Right forelimb (tissue), 1 donor: ENCODE data around the gene XG.
"Not testable (repeated sequence)": the region's sequence is repeated elsewhere in the genome, so short reads cannot be mapped to it uniquely, and the experiment has no call there.

Experiments used
- DNase-seq: peaks from one replicate; pipeline ENCODE4 v3.0.0-alpha.2; 2018

Gene XG

GRCh38 chrX:2781698-2782097, 29.9 kb downstream of the XG start:
- DNase-seq: no peak

GRCh38 chrX:2782171-2782570, 30.3 kb downstream of the XG start:
- DNase-seq: no peak

DNA sequence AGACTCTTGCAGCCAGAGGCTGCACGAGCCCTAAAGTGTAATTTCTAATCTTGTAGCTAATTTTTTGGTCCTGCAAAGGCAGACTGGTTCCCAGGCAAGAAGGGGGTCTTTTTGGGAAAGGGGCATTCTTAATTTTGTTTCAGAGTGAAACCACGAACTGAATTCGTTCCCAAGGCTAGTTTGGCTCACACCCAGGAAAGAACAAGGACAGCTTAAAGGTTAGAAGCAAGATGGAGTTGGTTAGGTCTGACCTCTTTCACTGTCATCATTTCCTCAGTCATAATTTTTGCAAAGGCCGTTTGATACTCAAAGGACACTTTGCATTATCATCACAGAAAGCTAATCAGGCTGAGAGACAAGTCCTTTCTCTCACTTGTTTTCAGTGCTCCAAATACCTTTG, 30.9 kb downstream of the XG start:
- DNase-seq: no peak

- DNase-seq: no peak
Observed at GRCh38 chrX:2784026-2784425, 32.2 kb downstream of the XG start.

DNA sequence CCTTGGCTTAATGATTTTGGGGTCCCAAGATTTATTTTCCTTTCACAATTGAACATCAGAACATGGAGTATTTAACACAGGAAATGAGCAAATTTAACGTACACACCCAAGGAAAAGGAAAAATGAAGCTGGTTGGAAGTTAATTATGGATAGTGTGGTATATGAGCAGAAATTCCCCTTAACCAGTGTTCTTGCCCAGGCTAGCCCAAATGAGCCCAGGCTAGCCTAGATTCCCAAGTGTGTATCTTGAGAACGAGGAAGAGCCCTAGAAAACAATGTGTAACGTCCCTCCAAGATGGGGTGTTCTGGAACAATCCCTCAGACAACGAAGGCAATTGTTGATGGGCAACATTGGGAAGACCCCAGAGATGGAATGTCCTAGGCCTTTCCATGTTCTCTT, 33.7 kb downstream of the XG start:
- DNase-seq: no peak

GRCh38 chrX:2788980-2789379, 37.1 kb downstream of the XG start:
- no peak for DNase-seq

- no peak for DNase-seq
Observed at GRCh38 chrX:2789569-2789968, 37.7 kb downstream of the XG start.

GRCh38 chrX:2793752-2794151, 41.9 kb downstream of the XG start:
- no peak for DNase-seq

DNA sequence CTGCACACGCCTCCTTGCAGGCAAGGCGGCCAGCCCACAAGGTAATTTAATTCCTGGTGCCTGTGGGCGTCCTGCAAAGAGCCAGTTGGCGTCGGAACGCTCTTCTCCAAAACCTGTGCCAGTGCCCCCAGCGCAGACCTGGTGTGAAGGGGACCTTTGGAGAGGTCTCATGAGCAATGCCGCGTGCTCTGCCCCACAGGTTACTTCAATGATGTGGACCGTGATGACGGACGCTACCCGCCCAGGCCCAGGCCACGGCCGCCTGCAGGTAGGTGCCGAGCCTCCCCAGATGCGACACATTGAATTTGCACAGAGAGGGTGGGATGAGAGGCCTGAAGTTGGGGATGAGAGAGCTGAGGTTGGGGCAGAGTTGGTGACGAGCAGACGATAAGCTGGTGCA, 42.5 kb downstream of the XG start:
- no peak for DNase-seq

GRCh38 chrX:2796808-2797207, 45.0 kb downstream of the XG start:
- not testable (repeated sequence) for DNase-seq

GRCh38 chrX:2799369-2799768, 47.5 kb downstream of the XG start:
- DNase-seq: no peak

GRCh38 chrX:2799980-2800379, 48.1 kb downstream of the XG start:
- not testable (repeated sequence) for DNase-seq

DNA sequence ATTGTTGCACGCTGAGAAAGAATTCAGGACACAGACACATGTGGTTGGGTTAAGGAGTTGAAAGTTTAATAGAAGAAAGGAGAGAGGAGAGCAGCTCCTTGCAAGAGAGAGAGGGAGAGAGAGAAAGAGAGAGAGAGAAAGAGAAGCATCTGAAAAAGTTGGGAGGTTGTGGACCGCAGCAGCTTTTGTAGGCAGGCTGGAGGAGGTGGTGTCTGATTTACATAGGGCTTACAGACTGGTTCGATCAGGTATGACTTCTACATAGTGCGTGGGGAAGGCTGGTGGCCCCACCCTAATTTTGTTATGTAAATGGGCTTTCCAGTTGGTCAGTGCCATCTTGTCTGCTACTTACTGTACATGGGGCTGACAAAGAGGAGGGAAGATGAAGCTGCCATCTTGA, 49.4 kb downstream of the XG start:
- DNase-seq: no peak

DNA sequence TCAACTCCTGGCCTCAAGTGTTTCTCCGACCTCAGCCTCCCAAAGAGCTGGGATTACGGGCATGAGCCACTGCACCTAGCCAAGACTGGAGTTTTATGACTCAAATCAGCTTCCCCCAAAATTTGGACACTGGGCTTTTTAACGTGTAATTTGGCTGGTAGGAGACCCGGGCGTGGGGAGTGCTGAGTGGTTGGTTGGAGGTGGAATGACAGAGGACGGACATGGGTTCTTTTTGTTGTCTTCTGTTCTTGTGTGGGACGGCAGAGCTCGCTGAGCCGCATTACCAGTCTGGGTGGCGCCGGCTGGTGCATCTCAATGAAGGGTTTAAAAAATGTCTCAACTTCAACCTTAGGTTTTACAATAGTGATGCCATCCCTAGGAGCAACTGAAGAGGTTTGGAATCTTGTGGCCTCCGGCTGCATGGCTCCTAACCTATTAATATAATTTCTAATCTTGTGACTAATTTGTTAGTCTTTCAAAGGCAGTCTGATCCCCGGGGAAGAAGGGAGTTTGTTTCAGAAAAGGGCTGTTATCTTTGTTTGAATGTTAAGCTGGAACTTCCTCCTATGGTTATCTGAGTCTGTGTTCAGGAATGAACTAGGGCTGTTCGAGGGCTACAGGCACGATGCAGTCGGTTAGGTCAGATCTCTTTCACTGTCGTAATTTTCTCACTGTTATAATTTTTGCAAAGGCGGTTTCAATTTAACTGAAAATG, 50.7 kb downstream of the XG start:
- DNase-seq: not testable (repeated sequence)

DNA sequence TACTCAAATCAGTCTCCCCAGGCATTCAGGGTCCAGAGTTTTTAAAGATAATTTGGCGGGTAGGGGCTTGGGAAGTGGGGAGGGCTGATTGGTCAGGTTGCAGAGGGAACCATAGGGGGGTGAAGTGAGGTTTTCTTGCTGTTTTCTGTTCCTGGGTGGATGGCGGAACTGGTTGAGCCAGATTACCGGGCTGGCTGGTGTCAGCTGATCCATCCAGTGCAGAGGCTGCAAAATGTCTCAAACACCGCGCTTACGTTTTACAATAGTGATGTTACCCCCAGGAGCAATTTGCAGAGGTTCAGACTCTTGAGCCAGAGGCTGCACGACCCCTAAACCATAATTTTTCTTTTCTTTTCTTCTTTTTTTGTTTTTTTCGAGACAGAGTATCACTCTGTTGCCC, 51.6 kb downstream of the XG start:
- DNase-seq: not testable (repeated sequence)

DNA sequence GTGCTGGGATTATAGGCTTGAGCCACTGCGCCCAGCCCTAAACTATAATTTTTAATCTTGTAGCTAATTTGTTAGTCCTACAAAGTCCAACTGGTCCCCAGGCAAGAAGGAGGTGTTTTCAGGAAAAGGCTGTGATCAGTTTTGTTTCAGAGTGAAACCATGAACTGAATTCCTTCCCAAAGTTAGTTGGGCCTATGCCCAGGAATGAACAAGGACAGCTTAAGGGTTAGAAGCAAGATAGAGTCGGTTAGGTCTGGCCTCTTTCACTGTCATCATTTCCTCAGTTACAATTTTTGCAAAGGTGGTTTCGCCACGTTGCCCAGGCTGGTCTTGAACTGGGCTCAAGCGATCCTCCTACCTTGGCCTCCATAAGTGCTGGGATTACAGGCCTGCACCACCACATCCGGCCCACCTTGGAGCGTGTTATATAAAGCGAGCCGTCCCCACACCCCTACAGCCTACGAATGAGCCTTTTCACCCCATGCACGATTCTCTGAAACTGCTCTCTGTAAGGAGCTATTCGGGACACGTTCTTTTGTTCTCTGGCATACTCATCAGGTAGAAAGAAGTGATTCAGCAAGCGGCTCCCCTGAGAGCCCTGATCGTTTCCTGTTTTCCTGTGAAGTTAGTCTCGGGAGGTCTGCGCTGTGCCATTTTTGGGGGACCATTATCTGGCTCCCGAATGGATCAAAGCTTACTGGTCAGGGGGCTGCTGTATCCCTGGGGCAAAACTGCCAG, 52.4 kb downstream of the XG start:
- DNase-seq: not testable (repeated sequence)

GRCh38 chrX:2804858-2805257, 53.0 kb downstream of the XG start:
- not testable (repeated sequence) for DNase-seq

- DNase-seq: no peak
Observed at GRCh38 chrX:2811271-2811670, 59.4 kb downstream of the XG start.

- DNase-seq: not testable (repeated sequence)
Observed at GRCh38 chrX:2812161-2812907, 60.5 kb downstream of the XG start.

DNA sequence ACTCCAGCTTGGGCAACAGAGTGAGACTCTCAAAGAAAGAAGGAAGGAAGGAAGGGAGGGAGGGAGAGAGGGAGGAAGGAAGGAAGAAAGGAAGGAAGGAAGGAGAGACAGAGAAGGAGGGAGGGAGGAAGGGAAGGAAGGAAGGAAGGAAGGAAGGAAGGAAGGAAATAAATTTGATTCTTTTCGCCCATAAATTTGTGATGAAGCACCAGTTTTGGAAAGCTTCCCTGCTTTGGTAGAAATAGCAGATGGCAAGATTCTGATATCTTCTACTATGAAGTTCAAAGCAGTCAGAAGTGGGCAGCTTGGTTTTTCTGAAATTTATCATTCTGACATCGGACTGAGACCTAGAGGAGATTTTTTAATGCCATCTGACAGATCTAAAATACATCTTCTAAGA, 65.2 kb downstream of the XG start:
- no peak for DNase-seq

GRCh38 chrX:2819345-2820135, 67.7 kb downstream of the XG start:
- DNase-seq: no peak

DNA sequence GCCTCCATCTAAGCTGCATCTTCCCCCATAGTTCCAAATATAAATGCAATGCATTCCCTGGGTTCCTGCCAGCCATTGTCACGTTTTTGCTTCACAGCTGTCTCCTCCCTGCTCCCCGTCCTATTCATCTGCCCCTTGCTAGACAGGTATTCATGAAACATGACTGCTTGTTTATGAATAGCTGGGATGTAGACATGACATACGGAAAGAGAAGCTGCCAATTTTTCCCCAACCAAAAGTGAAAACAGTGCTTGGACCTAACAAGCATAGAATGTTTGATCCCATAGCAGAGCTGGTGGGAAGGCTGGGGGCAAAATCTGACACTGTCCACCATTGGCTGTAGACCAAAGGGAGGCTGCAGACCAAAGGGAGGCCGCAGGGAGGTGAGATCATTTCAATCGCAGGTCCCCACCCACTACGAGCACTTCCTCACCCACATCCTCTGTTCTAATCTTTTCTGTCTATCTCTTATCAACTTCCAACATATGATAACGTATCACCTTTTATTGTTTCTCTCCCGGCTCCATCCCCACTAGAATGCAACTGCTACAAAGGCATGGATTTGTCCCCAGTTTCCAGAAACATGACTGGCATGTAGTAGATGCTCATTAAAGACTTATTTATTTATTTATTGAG, 68.4 kb downstream of the XG start:
- DNase-seq: no peak
